GM23338 (cell line): ENCODE measurements around the gene COX4I1.

Experiments
- CTCF ChIP-seq, 2 experiments: fragments of 200-600 bp in 1 of 2; sonication (generic) in 1 of 2; conservative IDR thresholded peaks; 2 replicates each; pipeline versions ENCODE4 v1.5.1 to v1.6.1; 2016 to 2017; ENCODE audit warnings: antibody characterized with exemption in 2 of 2, low read depth in 2 of 2, mild to moderate bottlenecking in 2 of 2, moderate library complexity in 1 of 2
- EZH2 ChIP-seq: fragments of 200-600 bp; sonication (generic); IDR thresholded peaks from one replicate; pipeline ENCODE4 v1.8.0; 2017; ENCODE audit warnings: antibody characterized with exemption, mild to moderate bottlenecking, low read depth; ENCODE audit not compliant: unreplicated experiment

- TF ChIP-seq EZH2, result no peak
- no peak for TF ChIP-seq CTCF (conservative IDR thresholded peaks at IDR 0.05; ENCODE audit: low read depth in 2 of 2)
Measured at GRCh38 chr16:85848986-85849385, 49.5 kb downstream of the COX4I1 start.
